ENCODE data around the gene BTNL3.

Gene BTNL3

GRCh38 chr5:181047921-181048320 is 59.3 kb downstream of the BTNL3 start:
- DNase-seq, result no peak

GRCh38 chr5:181050016-181050415 is 61.4 kb downstream of the BTNL3 start:
- no peak for DNase-seq

GRCh38 chr5:181051841-181052671 is 63.4 kb downstream of the BTNL3 start:
- no peak for DNase-seq

GRCh38 chr5:181052672-181053487 is 64.2 kb downstream of the BTNL3 start:
- DNase-seq, result no peak

- DNase-seq, result no peak
These were observed 65.0 kb downstream of the BTNL3 start for GRCh38 chr5:181053488-181054121.

- DNase-seq, result no peak
These were observed 65.5 kb downstream of the BTNL3 start for GRCh38 chr5:181054138-181054537.

GRCh38 chr5:181054871-181055459 is 66.3 kb downstream of the BTNL3 start:
- DNase-seq, result no peak

Data from T-helper 1 cell (primary cell).